ENCODE results near the gene BAK1.
A peak's percentile ranks its signal among the peaks of the same experiment; 100 is the strongest.

The BAK1 gene

DNA sequence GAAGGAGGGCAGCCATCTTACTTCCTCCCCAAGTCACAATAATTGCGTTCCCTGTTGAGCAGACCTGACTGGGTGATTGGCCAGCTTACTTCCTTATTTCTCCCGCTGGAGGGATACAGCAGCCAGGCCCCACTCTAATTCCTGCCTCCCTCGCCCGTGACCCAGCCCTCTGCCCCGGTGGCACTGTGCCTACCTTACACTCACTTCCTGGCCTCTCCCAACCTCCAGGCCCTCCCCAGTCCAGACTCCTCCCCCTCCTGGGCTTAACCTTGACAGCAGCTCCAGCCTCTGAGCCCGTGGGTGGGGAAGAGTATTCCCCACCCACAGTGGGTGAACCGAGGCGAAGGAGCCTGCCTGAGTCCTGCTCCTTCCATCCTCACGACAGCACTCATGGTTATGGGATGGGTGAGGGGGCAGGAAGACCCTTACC is 3.0 kb downstream of the BAK1 start:
- peak overlapping the region; percentile 76 for H3K27ac ChIP-seq
- TF ChIP-seq, protein P1, sequence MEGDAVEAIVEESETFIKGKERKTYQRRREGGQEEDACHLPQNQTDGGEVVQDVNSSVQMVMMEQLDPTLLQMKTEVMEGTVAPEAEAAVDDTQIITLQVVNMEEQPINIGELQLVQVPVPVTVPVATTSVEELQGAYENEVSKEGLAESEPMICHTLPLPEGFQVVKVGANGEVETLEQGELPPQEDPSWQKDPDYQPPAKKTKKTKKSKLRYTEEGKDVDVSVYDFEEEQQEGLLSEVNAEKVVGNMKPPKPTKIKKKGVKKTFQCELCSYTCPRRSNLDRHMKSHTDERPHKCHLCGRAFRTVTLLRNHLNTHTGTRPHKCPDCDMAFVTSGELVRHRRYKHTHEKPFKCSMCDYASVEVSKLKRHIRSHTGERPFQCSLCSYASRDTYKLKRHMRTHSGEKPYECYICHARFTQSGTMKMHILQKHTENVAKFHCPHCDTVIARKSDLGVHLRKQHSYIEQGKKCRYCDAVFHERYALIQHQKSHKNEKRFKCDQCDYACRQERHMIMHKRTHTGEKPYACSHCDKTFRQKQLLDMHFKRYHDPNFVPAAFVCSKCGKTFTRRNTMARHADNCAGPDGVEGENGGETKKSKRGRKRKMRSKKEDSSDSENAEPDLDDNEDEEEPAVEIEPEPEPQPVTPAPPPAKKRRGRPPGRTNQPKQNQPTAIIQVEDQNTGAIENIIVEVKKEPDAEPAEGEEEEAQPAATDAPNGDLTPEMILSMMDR (IDR thresholded peaks at IDR 0.05), result no peak
- TF ChIP-seq ZFX (IDR thresholded peaks at IDR 0.05; ENCODE audit: borderline replicate concordance), result no peak

DNA sequence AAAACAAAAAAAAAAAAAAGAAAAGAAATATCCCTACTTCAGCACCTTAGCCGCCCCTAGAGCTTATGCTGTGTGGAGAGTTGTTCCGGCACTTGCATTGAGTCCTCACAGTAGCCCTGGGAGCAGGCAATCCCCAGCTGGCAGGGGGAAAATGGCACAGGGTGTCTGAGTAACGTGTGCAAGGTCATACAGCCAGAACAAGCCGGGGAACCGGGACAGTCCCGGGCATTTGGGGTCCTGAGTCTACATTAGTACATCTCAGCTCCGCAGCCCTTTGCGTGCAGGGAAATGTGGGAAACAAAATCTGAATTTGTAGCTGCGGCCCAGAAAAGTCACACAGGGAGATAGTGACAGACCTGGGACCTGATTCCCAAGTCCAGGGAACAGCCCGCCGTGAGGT is 3.4 kb downstream of the BAK1 start:
- H3K27ac ChIP-seq, result peak overlapping the region; percentile 76
- no peak for TF ChIP-seq ZFX (IDR thresholded peaks at IDR 0.05; ENCODE audit: borderline replicate concordance)
- TF ChIP-seq, protein P1 (IDR thresholded peaks at IDR 0.05), result no peak

DNA sequence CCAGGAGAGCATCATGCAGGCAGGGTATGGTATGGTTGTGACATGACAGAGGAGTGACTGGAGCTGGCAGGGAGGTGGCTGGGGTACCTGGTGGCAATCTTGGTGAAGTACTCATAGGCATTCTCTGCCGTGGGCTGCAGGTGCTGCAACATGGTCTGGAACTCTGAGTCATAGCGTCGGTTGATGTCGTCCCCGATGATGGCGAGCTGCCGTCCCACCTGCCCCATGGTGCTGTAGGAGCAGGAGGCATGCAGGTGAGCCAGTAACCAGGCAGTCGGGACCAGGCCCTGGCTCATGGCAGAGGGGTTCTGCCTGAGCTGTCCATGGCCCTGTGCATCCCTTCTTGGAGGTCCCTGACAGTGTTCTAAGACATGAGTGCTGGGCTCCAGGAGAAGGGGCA is 4.9 kb downstream of the BAK1 start:
- no peak overlapping the region for H3K27ac ChIP-seq
- TF ChIP-seq, protein P1 (IDR thresholded peaks at IDR 0.05), result no peak
- no peak for TF ChIP-seq ZFX (IDR thresholded peaks at IDR 0.05; ENCODE audit: borderline replicate concordance)

DNA sequence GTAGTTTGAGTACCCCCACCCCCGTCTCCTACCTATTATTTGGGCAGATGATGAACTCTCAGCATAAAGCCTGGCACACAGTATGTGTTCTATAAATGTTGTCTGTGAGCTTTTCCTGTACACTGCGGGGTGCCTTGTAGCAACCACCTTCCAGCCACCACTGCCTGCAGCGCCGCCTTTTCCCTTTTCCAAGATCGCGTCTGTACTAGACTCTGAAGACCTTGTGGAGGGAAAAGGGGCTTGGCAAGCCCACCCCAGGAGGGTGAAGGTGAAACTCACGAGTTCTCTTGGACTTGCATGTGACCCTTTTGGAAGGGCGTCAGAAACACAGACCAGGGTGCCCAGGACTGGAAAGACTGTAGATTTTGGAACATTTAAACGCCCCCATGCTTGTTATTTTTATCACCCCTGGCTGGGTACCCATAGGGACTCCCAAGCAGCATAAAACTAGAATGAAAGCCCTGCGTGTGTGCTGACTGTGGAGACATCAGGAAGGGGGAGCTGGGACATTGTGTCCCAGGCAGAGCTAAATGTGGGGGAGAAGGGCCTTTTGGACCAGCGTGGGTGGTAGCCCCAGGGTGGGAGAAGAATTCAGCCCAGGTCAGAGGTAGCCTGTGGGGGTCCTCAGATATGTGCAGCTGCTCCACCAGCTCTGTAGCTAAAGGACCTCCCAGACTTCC is 8.3 kb downstream of the BAK1 start:
- peak overlapping the region; percentile 49 for H3K27ac ChIP-seq
- TF ChIP-seq ZFX (IDR thresholded peaks at IDR 0.05; ENCODE audit: borderline replicate concordance), result no peak
- TF ChIP-seq, protein P1 (IDR thresholded peaks at IDR 0.05), result no peak

DNA sequence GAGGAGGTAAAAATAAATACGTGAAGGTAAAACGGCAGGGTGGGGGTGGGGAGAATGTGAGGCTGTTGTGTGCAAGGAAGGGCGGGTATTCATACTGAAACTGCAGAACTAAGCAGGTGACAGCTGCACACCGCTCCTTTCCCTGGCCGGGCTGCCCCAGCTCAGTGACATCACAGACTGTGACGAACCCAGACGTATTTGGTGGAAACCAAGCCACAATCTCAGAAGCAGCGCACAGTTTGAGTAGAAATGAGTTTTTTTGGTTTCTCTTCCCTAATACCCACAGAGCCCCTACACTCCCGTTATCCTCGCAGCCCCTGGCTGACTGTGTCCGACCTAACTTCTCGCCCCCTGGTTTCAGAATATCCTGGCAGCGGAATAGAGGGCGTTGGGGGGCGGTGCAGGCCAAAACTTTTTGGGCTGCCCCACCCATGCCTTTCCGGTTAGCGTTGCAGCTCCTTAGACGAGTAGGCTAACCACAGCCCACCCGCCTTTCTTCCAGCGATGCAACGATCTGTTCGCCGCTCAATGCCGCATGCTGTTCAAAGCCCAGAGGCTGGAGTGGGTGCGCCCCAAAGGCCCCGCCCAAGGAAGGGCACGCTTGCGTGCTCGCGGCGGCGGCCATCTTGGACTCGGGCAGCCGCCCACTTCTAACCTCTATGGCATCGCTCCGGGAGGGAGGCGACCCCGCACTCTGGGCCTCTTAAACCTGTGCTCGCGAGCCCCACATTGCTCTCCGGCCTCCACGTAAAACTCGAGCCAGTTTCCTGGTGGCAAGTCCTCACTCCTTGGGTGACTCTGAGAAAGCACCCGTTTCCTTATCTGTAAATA is 9.1 kb downstream of the BAK1 start:
- no peak for TF ChIP-seq ZFX (IDR thresholded peaks at IDR 0.05; ENCODE audit: borderline replicate concordance)
- TF ChIP-seq, protein P1 (IDR thresholded peaks at IDR 0.05), result no peak
- H3K27ac ChIP-seq, result peak overlapping the region; percentile 49

DNA sequence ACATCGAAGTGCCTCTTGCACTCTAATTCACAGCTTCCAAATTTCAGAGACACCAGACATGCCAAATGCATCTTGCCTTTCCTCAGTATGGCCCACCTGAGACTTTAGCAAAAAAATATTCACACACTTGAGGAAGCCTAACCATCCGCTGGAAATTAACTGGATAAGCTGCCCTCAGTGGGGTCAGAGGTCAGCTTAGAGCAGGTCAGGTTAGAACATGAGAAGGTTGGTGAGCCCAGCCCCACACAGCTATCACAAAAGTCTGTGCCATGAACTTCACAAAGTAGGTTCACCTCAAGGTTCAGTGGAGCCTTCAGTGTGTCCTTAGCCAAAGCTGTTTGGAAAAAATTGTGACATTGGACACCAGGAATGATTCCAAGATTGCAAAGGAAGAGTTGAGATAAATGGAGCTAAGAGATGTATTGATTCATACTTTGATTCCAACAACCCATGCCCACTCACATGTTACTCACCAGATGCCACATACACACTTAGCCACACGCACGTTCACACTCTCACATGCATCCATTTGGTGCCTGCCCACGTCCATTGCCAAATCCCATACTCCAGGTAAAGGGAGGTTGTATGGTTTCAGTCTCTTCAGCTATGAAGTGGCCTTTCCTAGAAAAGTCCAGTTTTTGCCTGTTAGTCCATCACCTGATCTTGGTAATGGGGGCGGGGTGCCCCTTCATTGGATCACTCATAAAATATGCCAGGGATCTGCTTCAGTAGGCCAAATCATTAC is 11.1 kb downstream of the BAK1 start:
- no peak for TF ChIP-seq ZFX (IDR thresholded peaks at IDR 0.05; ENCODE audit: borderline replicate concordance)
- TF ChIP-seq, protein P1 (IDR thresholded peaks at IDR 0.05), result no peak
- no peak overlapping the region for H3K27ac ChIP-seq
